Measurements from ENCODE around the gene KIAA1549.

KIAA1549 gene

DNA sequence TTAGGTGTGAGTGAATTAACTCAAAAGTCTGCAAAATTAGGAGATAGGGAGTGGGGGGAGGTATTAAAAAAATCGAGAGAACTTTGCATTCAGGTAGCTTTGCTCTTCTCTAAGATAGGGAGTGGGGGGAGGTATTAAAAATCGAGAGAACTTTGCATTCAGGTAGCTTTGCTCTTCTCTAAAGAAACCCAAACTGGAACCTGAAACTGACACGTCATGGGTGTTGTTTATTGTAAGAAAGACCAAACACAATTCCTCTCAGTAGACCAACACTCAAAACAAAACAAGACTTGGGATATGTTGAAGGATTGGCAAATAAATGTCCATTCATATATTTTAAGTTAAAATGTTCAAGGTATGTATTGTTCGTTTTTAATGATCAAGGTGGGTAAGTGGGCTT lies 87.9 kb downstream of the KIAA1549 start:
- TF ChIP-seq, protein P1, sequence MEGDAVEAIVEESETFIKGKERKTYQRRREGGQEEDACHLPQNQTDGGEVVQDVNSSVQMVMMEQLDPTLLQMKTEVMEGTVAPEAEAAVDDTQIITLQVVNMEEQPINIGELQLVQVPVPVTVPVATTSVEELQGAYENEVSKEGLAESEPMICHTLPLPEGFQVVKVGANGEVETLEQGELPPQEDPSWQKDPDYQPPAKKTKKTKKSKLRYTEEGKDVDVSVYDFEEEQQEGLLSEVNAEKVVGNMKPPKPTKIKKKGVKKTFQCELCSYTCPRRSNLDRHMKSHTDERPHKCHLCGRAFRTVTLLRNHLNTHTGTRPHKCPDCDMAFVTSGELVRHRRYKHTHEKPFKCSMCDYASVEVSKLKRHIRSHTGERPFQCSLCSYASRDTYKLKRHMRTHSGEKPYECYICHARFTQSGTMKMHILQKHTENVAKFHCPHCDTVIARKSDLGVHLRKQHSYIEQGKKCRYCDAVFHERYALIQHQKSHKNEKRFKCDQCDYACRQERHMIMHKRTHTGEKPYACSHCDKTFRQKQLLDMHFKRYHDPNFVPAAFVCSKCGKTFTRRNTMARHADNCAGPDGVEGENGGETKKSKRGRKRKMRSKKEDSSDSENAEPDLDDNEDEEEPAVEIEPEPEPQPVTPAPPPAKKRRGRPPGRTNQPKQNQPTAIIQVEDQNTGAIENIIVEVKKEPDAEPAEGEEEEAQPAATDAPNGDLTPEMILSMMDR (IDR thresholded peaks at IDR 0.05; ENCODE audit: insufficient read depth, low read length, missing control alignments), result no peak
- no peak for DNase-seq (ENCODE audit: low read depth, low spot score)
- POLR2A ChIA-PET, result no interaction called here
- H3K4me3 ChIP-seq (ENCODE audit: low read depth, low read length), result no peak overlapping the region
- CTCF ChIA-PET, result interaction anchor here (12.0 kb wide), 1 partner anchor 180 kb away, joined by 207 read pairs; no protein-coding TSS in a partner anchor

DNA sequence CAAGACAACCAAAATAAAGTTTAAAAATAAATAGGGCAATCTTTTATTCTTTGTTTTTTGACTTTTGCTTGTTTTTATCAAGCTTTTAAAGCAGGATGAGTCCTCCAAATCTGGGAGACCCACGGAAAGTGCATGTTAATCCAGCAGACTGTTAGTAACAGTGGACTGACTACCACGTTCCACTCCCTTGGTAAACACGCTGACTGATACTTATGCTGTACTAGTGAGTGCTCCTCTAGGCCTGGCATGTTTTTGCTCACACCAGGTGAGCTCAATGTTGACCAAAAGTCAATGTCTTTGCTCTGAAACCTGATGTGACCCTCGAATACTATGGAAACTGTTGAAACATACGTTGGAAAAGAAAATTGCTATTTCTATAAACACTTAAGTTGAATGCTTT lies 88.4 kb downstream of the KIAA1549 start:
- no peak for DNase-seq (ENCODE audit: low read depth, low spot score)
- ChIA-PET POLR2A (no interaction called here), CTCF (interaction anchor here (1.0 to 12.0 kb wide), 3 partner anchors 11 to 180 kb away, joined by 3 to 207 read pairs (median 5); no protein-coding TSS in a partner anchor)
- H3K4me3 ChIP-seq (ENCODE audit: low read depth, low read length), result no peak overlapping the region
- TF ChIP-seq, protein P1 (IDR thresholded peaks at IDR 0.05; ENCODE audit: insufficient read depth, low read length, missing control alignments), result no peak

- TF ChIP-seq, protein P1 (IDR thresholded peaks at IDR 0.05; ENCODE audit: insufficient read depth, low read length, missing control alignments), result no peak
- no peak overlapping the region for H3K4me3 ChIP-seq (ENCODE audit: low read depth, low read length)
- POLR2A ChIA-PET, result no interaction called here
- CTCF ChIA-PET, result interaction anchor here (0.8 to 12.0 kb wide), 6 partner anchors 10 to 181 kb away, joined by 3 to 207 read pairs (median 3); no protein-coding TSS in a partner anchor
- DNase-seq (ENCODE audit: low read depth, low spot score), result no peak
Measured at GRCh38 chr7:138892006-138892630, 89.1 kb downstream of the KIAA1549 start.

DNA sequence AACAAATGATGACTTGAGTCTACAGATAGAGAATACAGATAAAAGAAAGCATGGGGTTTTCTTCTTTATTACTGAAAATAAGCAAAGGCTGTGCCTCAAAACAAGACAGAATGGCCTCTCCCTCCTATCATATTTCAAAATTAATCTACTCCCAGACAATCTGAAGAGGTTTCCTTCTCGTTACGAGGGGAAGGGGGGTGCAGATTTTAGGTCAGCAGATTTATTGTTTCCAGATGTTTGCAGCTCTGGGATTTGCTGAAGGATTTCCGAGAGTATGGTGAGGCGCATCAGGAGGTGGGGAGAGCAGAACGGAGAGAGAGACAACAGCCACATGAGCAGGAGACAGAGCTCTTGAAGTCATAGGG lies 89.8 kb downstream of the KIAA1549 start:
- ChIA-PET POLR2A (interaction anchor here (0.6 to 1.0 kb wide), 2 partner anchors 89 to 217 kb away, joined by 3 read pairs; no protein-coding TSS in a partner anchor), CTCF (interaction anchor here (0.8 to 12.0 kb wide), 7 partner anchors 10 to 181 kb away, joined by 3 to 207 read pairs (median 4); partner anchors contain the start of gene KIAA1549)
- H3K4me3 ChIP-seq (ENCODE audit: low read depth, low read length), result no peak overlapping the region; the same call in 1 of the 2 replicates
- DNase-seq (ENCODE audit: low read depth, low spot score), result no peak
- TF ChIP-seq, protein P1 (IDR thresholded peaks at IDR 0.05; ENCODE audit: insufficient read depth, low read length, missing control alignments), result no peak

GRCh38 chr7:138890499-138891445 lies 90.4 kb downstream of the KIAA1549 start:
- TF ChIP-seq, protein P1 (IDR thresholded peaks at IDR 0.05; ENCODE audit: insufficient read depth, low read length, missing control alignments), result no peak
- no peak for DNase-seq (ENCODE audit: low read depth, low spot score)
- ChIA-PET POLR2A (interaction anchor here (0.6 to 1.0 kb wide), 2 partner anchors 90 to 218 kb away, joined by 3 read pairs; no protein-coding TSS in a partner anchor), CTCF (interaction anchor here (0.8 to 12.0 kb wide), 5 partner anchors 14 to 182 kb away, joined by 3 to 207 read pairs (median 4); partner anchors contain the start of gene KIAA1549)
- H3K4me3 ChIP-seq (ENCODE audit: low read depth, low read length), result no peak overlapping the region; the same call in 1 of the 2 replicates
